ENCODE results near the gene NAA10. TPM values are rescaled to one million over a fixed set of nuclear protein-coding genes. Genes with fewer than 3 reads are reported as not detected.

Gene NAA10
- total RNA-seq, 1 experiment from 2014 or later = 107 TPM

DNA sequence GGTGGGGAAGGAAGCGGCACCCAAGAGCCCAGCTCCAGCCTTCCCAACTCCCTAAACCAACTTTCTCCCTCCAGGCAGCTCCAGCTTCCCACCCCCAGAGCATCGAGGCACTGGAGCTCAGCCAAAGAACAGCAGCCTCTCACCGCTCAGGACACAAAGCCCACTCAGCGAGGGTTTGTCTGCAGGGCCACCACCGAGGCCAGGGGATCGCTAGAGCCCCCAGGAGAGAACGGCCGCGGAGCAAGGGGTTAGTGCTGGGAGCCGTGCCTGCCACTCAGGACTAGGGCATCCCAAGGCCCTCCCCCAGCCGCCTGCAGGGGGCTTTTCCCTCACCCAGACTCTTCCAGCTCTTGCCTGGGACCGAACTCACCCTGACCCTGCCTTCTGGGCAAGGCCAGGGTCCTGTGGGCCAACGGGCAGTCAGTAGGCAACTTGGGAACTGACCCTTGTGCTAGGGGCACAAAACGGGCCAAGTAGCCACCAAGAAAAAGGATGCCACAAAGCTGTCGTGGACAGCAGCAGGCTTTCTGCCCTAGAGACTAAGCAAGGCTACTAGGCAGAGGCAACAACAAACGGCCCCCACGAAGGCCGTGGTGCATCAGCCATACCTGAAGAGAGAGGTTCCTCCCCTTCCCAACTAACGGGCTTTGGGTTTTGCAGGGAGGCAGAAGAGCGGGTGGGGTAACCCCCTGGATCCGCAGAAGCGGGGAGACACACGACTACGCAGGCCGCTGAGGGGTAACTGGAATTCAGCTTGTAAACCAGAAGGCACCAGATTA lies 34.5 kb upstream of the NAA10 start:
- H3K4me3 Mint-ChIP-seq = peak overlapping the region; percentile 100
- POLR2A ChIA-PET = interaction anchor here (1.9 kb wide), 1 partner anchor 41 kb away, joined by 6 read pairs; no protein-coding TSS in a partner anchor
- H3K27me3 Mint-ChIP-seq (ENCODE audit: low read depth) = no peaks in the 10 kb centered on the region
- H3K36me3 Mint-ChIP-seq = no peaks in the 10 kb centered on the region; the same call in 1 of the 2 replicates
- H3K4me1 Mint-ChIP-seq = peaks cover 29% of the 10 kb centered on the region
- CTCF ChIA-PET = interaction anchor here (0.6 to 3.7 kb wide), 5 partner anchors 22 to 57 kb away, joined by 3 to 13 read pairs (median 4); partner anchors contain the start of gene ARHGAP4
- H3K9me3 Mint-ChIP-seq = no peaks in the 10 kb centered on the region
- peak overlapping the region; percentile 68; the same call in 1 of the 2 replicates for H3K27ac Mint-ChIP-seq
- TF ChIP-seq FOXP1 (CRISPR knock-in tag; IDR thresholded peaks at IDR 0.05; ENCODE audit: borderline replicate concordance) (no peak), ZNF416 (CRISPR knock-in tag; IDR thresholded peaks at IDR 0.05) (no peak), ETV6 (CRISPR knock-in tag; IDR thresholded peaks at IDR 0.05) (no peak)
- TF ChIP-seq, protein P1, sequence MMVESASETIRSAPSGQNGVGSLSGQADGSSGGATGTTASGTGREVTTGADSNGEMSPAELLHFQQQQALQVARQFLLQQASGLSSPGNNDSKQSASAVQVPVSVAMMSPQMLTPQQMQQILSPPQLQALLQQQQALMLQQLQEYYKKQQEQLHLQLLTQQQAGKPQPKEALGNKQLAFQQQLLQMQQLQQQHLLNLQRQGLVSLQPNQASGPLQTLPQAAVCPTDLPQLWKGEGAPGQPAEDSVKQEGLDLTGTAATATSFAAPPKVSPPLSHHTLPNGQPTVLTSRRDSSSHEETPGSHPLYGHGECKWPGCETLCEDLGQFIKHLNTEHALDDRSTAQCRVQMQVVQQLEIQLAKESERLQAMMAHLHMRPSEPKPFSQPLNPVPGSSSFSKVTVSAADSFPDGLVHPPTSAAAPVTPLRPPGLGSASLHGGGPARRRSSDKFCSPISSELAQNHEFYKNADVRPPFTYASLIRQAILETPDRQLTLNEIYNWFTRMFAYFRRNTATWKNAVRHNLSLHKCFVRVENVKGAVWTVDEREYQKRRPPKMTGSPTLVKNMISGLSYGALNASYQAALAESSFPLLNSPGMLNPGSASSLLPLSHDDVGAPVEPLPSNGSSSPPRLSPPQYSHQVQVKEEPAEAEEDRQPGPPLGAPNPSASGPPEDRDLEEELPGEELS (CRISPR knock-in tag; IDR thresholded peaks at IDR 0.05) = no peak
- ATAC-seq (no peak), DNase-seq (ENCODE audit: low spot score) (no peak)

DNA sequence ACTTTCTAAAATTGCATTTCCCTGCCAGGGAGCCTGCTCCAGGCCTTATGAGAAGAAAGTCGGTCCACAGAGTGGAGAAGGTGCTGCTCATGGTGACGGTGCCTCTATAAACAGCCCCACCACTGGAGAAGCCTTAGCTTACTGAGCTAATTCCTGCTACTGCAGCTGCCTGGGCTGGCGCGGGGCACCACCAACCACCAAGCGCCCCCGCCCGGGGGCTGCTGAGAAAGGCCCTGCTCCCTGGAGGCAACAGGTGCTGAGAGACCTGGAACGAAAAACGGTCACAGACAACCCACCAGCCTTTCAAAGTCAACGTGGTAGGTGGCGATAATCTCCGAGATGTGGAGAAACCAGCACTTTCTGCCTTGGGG lies 33.9 kb upstream of the NAA10 start:
- DNase-seq (ENCODE audit: low spot score) (no peak), ATAC-seq (no peak)
- Mint-ChIP-seq H3K4me1 (peaks cover 27% of the 10 kb centered on the region), H3K36me3 (no peaks in the 10 kb centered on the region; the same call in 1 of the 2 replicates), H3K9me3 (no peaks in the 10 kb centered on the region), H3K4me3 (peak overlapping the region; percentile 100), H3K27me3 (ENCODE audit: low read depth) (no peaks in the 10 kb centered on the region), H3K27ac (no peak overlapping the region)
- ChIA-PET CTCF (interaction anchor here (1.1 to 3.7 kb wide), 4 partner anchors 21 to 58 kb away, joined by 3 to 13 read pairs (median 8); partner anchors contain the start of gene ARHGAP4), POLR2A (interaction anchor here (1.9 kb wide), 1 partner anchor 40 kb away, joined by 6 read pairs; no protein-coding TSS in a partner anchor)
- TF ChIP-seq USF2 (CRISPR knock-in tag; IDR thresholded peaks at IDR 0.05) (no peak), NR2C2 (CRISPR knock-in tag; IDR thresholded peaks at IDR 0.05) (no peak), SP1 (CRISPR knock-in tag; conservative IDR thresholded peaks at IDR 0.05) (no peak), CBFB (CRISPR knock-in tag; IDR thresholded peaks at IDR 0.05; ENCODE audit: low read depth) (no peak), E2F5 (CRISPR knock-in tag; IDR thresholded peaks at IDR 0.05) (no peak), ATF2 (CRISPR knock-in tag; IDR thresholded peaks at IDR 0.05; ENCODE audit: borderline replicate concordance, low read depth) (no peak), ARID4B (CRISPR knock-in tag; IDR thresholded peaks at IDR 0.05; ENCODE audit: borderline replicate concordance) (no peak), IRF1 (CRISPR knock-in tag; IDR thresholded peaks at IDR 0.05) (no peak), CREM (CRISPR knock-in tag; IDR thresholded peaks at IDR 0.05) (no peak)
- TF ChIP-seq, protein P1 (CRISPR knock-in tag; IDR thresholded peaks at IDR 0.05) = no peak
- TF ChIP-seq, protein P2, sequence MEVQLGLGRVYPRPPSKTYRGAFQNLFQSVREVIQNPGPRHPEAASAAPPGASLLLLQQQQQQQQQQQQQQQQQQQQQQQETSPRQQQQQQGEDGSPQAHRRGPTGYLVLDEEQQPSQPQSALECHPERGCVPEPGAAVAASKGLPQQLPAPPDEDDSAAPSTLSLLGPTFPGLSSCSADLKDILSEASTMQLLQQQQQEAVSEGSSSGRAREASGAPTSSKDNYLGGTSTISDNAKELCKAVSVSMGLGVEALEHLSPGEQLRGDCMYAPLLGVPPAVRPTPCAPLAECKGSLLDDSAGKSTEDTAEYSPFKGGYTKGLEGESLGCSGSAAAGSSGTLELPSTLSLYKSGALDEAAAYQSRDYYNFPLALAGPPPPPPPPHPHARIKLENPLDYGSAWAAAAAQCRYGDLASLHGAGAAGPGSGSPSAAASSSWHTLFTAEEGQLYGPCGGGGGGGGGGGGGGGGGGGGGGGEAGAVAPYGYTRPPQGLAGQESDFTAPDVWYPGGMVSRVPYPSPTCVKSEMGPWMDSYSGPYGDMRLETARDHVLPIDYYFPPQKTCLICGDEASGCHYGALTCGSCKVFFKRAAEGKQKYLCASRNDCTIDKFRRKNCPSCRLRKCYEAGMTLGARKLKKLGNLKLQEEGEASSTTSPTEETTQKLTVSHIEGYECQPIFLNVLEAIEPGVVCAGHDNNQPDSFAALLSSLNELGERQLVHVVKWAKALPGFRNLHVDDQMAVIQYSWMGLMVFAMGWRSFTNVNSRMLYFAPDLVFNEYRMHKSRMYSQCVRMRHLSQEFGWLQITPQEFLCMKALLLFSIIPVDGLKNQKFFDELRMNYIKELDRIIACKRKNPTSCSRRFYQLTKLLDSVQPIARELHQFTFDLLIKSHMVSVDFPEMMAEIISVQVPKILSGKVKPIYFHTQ (CRISPR knock-in tag; IDR thresholded peaks at IDR 0.05) = no peak
- TF ChIP-seq, protein P3, sequence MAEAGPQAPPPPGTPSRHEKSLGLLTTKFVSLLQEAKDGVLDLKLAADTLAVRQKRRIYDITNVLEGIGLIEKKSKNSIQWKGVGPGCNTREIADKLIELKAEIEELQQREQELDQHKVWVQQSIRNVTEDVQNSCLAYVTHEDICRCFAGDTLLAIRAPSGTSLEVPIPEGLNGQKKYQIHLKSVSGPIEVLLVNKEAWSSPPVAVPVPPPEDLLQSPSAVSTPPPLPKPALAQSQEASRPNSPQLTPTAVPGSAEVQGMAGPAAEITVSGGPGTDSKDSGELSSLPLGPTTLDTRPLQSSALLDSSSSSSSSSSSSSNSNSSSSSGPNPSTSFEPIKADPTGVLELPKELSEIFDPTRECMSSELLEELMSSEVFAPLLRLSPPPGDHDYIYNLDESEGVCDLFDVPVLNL (CRISPR knock-in tag; IDR thresholded peaks at IDR 0.05; ENCODE audit: borderline replicate concordance, low read depth) = no peak
